Adrenal gland (tissue), 5 donors: ENCODE results near the gene GNPDA1.

Source experiments
- CTCF ChIP-seq, 6 experiments: fragments of 450-650 bp in 4 of 6; fragments of 200-600 bp in 2 of 6; sonication (generic) in 1 of 6; IDR thresholded peaks; 1 replicate in 5 of 6; 2 replicates in 1 of 6; pipeline versions ENCODE4 v1.5.1 to v1.8.0; 2016 to 2021; ENCODE audit warnings: antibody characterized with exemption in 6 of 6, mild to moderate bottlenecking in 2 of 6, moderate library complexity in 1 of 6
- POLR2A ChIP-seq, 2 donors: fragments of 450-650 bp; IDR thresholded peaks; one replicate each; pipeline ENCODE4 v1.6.1; 2017; ENCODE audit warnings: antibody characterized with exemption in 2 of 2, mild to moderate bottlenecking in 2 of 2, moderate library complexity in 1 of 2
- donor health status: DM: no; HTN: no; CAD: no.

- TF ChIP-seq CTCF (IDR thresholded peaks at IDR 0.05): no peak
- TF ChIP-seq POLR2A (IDR thresholded peaks at IDR 0.05): no peak
Observed at GRCh38 chr5:142008813-142009212, 4.0 kb downstream of the GNPDA1 start.
